Spleen (tissue), 7 donors: ENCODE measurements around the gene EFCAB13.

ENCODE experiments used
- CTCF ChIP-seq, 11 experiments: fragments of 200-600 bp in 7 of 11; fragments of 450-650 bp in 4 of 11; sonication (generic) in 4 of 11; IDR thresholded peaks in 8 of 11; conservative IDR thresholded peaks in 3 of 11; 1 replicate in 7 of 11; 2 replicates in 4 of 11; pipeline versions ENCODE4 v1.4.0 to v1.8.0; 2016 to 2021; ENCODE audit warnings: antibody characterized with exemption in 11 of 11, inconsistent platforms in 4 of 11, mild to moderate bottlenecking in 1 of 11
- POLR2A ChIP-seq, 3 donors: fragments of 450-650 bp; IDR thresholded peaks; one replicate each; pipeline ENCODE4 v1.5.1; 2017; ENCODE audit warnings: antibody characterized with exemption in 3 of 3, mild to moderate bottlenecking in 1 of 3
- POLR2AphosphoS5 ChIP-seq, 3 donors: sonication (generic); formaldehyde crosslinking; IDR thresholded peaks; one replicate each; pipeline ENCODE4 v1.5.1; 2017; ENCODE audit warnings: antibody characterized with exemption in 3 of 3
- donor health status: DM: no; HTN: no; CAD: no; lungs with moderate emphysema.
- donor health status: DM: no; HTN: no; CAD: no.
- donor health status: DM: no; HTN: no; CAD: no.

GRCh38 chr17:47295874-47296255 is 27.9 kb upstream of the EFCAB13 start:
- TF ChIP-seq POLR2A (IDR thresholded peaks at IDR 0.05) (no peak), CTCF (IDR thresholded peaks at IDR 0.05 in 8 of 11, conservative IDR thresholded peaks at IDR 0.05 in 3 of 11) (no peak), POLR2AphosphoS5 (IDR thresholded peaks at IDR 0.05) (no peak)
